ENCODE results near the gene UFSP1.

Gene UFSP1

GRCh38 chr7:100895956-100896731 lies 6.6 kb upstream of the UFSP1 start:
- intact Hi-C loops (cut with DNase I; ENCODE audit: low total_unique reads), result loop anchor here (2.0 to 10.0 kb wide), 2 partner anchors 163 to 269 kb away; partner anchors contain the start of gene VGF
- no peaks in the 10 kb centered on the region for H3K9me3 ChIP-seq
- peak overlapping the region; percentile 26 to 46 for H3K4me3 ChIP-seq
- H3K27ac ChIP-seq, result no peak overlapping the region
- H3K27me3 ChIP-seq, result peaks cover 0 to 79% of the 10 kb centered on the region in 2 donors
- peaks cover 0 to 35% (median 32%) of the 10 kb centered on the region in 4 donors for H3K4me1 ChIP-seq
- no peaks in the 10 kb centered on the region for H3K36me3 ChIP-seq
- no peak for TF ChIP-seq CTCF (IDR thresholded peaks at IDR 0.05)
- DNase-seq, result no peak

- no peak for TF ChIP-seq CTCF (IDR thresholded peaks at IDR 0.05)
- H3K9me3 ChIP-seq, result no peaks in the 10 kb centered on the region
- H3K27me3 ChIP-seq, result peaks cover 0 to 73% of the 10 kb centered on the region in 2 donors
- no peak within 1 kb of the TSS for H3K27ac ChIP-seq
- no peaks in the 10 kb centered on the region for H3K36me3 ChIP-seq
- DNase-seq, result no peak
- H3K4me1 ChIP-seq, result peaks cover 0 to 40% (median 37%) of the 10 kb centered on the region in 4 donors
- intact Hi-C loops (cut with DNase I; ENCODE audit: low total_unique reads), result loop anchor here (10.0 kb wide), 1 partner anchor 269 kb away; the partner anchor contains the start of gene VGF
- peak within 1 kb of the TSS; percentile 26 to 46 for H3K4me3 ChIP-seq
Measured at GRCh38 chr7:100895701-100895955, 6.1 kb upstream of the UFSP1 start, which contains the start of gene ACHE. Gene ACHE, minus strand, starts transcription at chr7:100895888. Its CDS starts 1,656 bp downstream, at chr7:100894232.

- intact Hi-C loops (cut with DNase I; ENCODE audit: low total_unique reads), result loop anchor here (10.0 kb wide), 1 partner anchor 270 kb away; the partner anchor contains the start of gene VGF
- no peaks in the 10 kb centered on the region for H3K36me3 ChIP-seq
- TF ChIP-seq CTCF (IDR thresholded peaks at IDR 0.05), result peak; percentile 64 to 73
- no peak for DNase-seq
- H3K27ac ChIP-seq, result no peak overlapping the region
- H3K9me3 ChIP-seq, result no peaks in the 10 kb centered on the region
- H3K27me3 ChIP-seq, result peaks cover 0 to 71% of the 10 kb centered on the region in 2 donors
- H3K4me3 ChIP-seq, result peak overlapping the region; percentile 24 to 46
- peaks cover 0 to 46% (median 41%) of the 10 kb centered on the region in 4 donors for H3K4me1 ChIP-seq
Measured at GRCh38 chr7:100894860-100895700, 5.6 kb upstream of the UFSP1 start.

GRCh38 chr7:100893910-100894721 lies 4.6 kb upstream of the UFSP1 start:
- H3K9me3 ChIP-seq, result no peaks in the 10 kb centered on the region
- H3K27ac ChIP-seq, result no peak overlapping the region
- H3K4me1 ChIP-seq, result peaks cover 2 to 49% (median 43%) of the 10 kb centered on the region in 4 donors
- DNase-seq, result no peak
- no peaks in the 10 kb centered on the region for H3K36me3 ChIP-seq
- no peak overlapping the region for H3K4me3 ChIP-seq
- intact Hi-C loops (cut with DNase I; ENCODE audit: low total_unique reads), result loop anchor here (10.0 kb wide), 1 partner anchor 271 kb away; the partner anchor contains the start of gene VGF
- H3K27me3 ChIP-seq, result peaks cover 0 to 61% of the 10 kb centered on the region in 2 donors
- TF ChIP-seq CTCF (IDR thresholded peaks at IDR 0.05), result no peak

GRCh38 chr7:100893318-100893895 lies 3.9 kb upstream of the UFSP1 start:
- intact Hi-C loops (cut with DNase I; ENCODE audit: low total_unique reads), result loop anchor here (10.0 kb wide), 1 partner anchor 271 kb away; the partner anchor contains the start of gene VGF
- Histone ChIP-seq H3K4me3 (no peak overlapping the region), H3K9me3 (no peaks in the 10 kb centered on the region), H3K27me3 (peaks cover 0 to 54% of the 10 kb centered on the region in 2 donors), H3K27ac (no peak overlapping the region), H3K36me3 (peaks cover 0 to 6% (median 4%) of the 10 kb centered on the region in 3 donors), H3K4me1 (peaks cover 5 to 56% (median 50%) of the 10 kb centered on the region in 4 donors)
- no peak for DNase-seq
- no peak for TF ChIP-seq CTCF (IDR thresholded peaks at IDR 0.05)
